ENCODE results near the gene SDR42E2. TPM values are rescaled to one million over a fixed set of nuclear protein-coding genes. Genes with fewer than 3 reads are reported as not detected.
"Not testable (repeated sequence)": the region's sequence is repeated elsewhere in the genome, so short reads cannot be mapped to it uniquely, and the experiment has no call there.

The SDR42E2 gene
- total RNA-seq, 2 experiments from 2014 or later: not detected

DNA sequence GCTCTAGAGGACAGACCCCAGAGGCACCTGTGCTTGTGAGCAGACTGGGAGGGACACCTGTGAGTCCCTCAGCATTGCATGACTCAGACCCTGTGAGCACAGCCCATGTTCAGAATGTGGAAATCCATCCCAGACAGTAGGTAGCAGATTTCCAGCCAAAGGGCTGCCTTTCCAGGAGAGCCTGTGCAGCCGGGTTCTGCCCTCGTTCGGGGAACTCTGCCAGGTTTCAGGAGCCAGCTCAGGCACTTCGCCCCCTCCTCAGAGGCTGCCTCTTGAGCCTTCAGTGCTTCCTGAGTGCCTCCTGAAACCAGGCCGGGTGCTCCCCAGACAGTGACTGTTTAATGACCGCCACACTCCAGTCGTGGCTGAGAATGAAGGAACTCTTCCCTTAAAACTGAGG, 23.3 kb upstream of the SDR42E2 start:
- Mint-ChIP-seq H3K27me3 (peaks cover 9% of the 10 kb centered on the region), H3K4me3 (no peak overlapping the region), H3K27ac (no peak overlapping the region), H3K9me3 (no peaks in the 10 kb centered on the region), H3K36me3 (ENCODE audit: low read depth) (no peaks in the 10 kb centered on the region), H3K4me1 (no peaks in the 10 kb centered on the region)
- POLR2A ChIA-PET: no interaction called here
- CTCF ChIA-PET: no interaction called here
- DNase-seq: no peak

DNA sequence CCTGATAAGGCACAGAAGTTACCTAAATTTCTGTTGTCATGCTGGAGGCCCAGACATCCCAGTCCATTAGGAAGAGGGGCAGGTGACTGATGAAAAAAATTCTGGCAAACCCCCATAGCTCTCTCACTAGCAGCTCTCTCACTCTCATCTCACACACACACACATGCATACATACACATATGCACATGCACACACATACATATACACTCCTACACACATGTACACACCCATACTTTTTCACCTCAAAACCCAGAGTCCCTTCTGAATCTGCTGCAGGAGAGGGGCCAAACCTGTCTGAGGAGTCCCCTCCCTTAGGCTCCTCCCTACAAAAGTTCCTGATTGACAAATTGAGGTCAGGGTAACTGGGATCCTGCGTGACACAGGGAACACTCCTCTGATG, 22.6 kb upstream of the SDR42E2 start:
- no peak for DNase-seq
- no peaks in the 10 kb centered on the region for H3K36me3 Mint-ChIP-seq (ENCODE audit: low read depth)
- ChIA-PET POLR2A (no interaction called here), CTCF (interaction anchor here (2.4 kb wide), 1 partner anchor 62 kb away, joined by 10 read pairs; no protein-coding TSS in a partner anchor)
- H3K9me3 Mint-ChIP-seq: no peaks in the 10 kb centered on the region
- no peak overlapping the region for H3K27ac Mint-ChIP-seq
- H3K4me1 Mint-ChIP-seq: no peaks in the 10 kb centered on the region
- H3K27me3 Mint-ChIP-seq: peaks cover 7% of the 10 kb centered on the region
- H3K4me3 Mint-ChIP-seq: no peak overlapping the region

- ChIA-PET POLR2A (no interaction called here), CTCF (interaction anchor here (0.9 to 2.4 kb wide), 4 partner anchors 9 to 64 kb away, joined by 3 to 10 read pairs (median 8); no protein-coding TSS in a partner anchor)
- no peak for DNase-seq
- no peaks in the 10 kb centered on the region for H3K9me3 Mint-ChIP-seq
- no peaks in the 10 kb centered on the region for H3K4me1 Mint-ChIP-seq
- no peaks in the 10 kb centered on the region for H3K36me3 Mint-ChIP-seq (ENCODE audit: low read depth)
- peaks cover 5% of the 10 kb centered on the region for H3K27me3 Mint-ChIP-seq
- H3K4me3 Mint-ChIP-seq: no peak overlapping the region
- no peak overlapping the region for H3K27ac Mint-ChIP-seq
Measured at GRCh38 chr16:22141767-22142166, 20.5 kb upstream of the SDR42E2 start.

DNA sequence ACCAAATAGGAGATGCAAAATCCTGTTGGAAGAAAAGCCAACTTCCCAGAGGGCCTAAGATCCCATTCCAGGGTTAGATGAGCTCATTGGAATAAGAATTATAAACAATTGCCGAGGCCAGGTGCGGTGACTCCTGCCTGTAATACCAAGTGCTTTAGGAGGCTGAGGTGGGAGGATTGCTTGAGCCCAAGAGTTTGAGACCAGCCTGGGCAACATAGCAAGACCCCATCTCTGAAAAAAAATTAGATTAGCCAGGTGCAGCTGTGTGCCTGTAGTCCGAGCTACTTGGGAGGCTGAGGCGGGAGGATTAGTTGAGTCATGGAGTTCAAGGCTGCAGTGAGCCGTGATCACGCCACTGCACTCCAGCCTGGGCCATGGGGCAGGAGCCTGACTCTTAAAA, 17.8 kb upstream of the SDR42E2 start:
- POLR2A ChIA-PET: no interaction called here
- H3K4me3 Mint-ChIP-seq: no peak overlapping the region
- H3K4me1 Mint-ChIP-seq: no peaks in the 10 kb centered on the region
- H3K36me3 Mint-ChIP-seq (ENCODE audit: low read depth): no peaks in the 10 kb centered on the region
- H3K9me3 Mint-ChIP-seq: no peaks in the 10 kb centered on the region
- H3K27me3 Mint-ChIP-seq: no peaks in the 10 kb centered on the region
- CTCF ChIA-PET: no interaction called here
- H3K27ac Mint-ChIP-seq: no peak overlapping the region
- DNase-seq: no peak

DNA sequence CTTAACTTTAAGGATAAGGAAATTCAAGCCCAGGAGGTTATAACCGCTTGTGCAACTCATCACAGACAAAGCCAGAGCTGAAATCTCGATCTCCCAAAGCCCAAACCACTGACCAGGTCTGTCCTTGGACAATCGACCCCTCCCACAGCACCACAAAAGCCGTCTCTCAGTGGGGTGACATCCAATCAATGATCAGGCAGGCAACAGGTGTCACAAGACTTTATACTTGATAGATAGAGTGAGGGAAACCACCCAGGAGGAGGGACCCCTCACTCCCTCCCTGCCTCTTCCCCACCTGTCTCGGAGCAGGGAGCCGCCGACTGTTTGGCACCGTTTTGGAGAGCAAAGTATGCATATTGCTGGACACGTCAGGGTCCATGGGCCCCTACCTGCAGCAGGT, 14.5 kb upstream of the SDR42E2 start:
- Mint-ChIP-seq H3K27ac (no peak overlapping the region), H3K36me3 (ENCODE audit: low read depth) (no peaks in the 10 kb centered on the region), H3K4me3 (no peak overlapping the region), H3K27me3 (no peaks in the 10 kb centered on the region), H3K4me1 (no peaks in the 10 kb centered on the region), H3K9me3 (no peaks in the 10 kb centered on the region)
- ChIA-PET POLR2A (no interaction called here), CTCF (no interaction called here)
- DNase-seq: no peak

DNA sequence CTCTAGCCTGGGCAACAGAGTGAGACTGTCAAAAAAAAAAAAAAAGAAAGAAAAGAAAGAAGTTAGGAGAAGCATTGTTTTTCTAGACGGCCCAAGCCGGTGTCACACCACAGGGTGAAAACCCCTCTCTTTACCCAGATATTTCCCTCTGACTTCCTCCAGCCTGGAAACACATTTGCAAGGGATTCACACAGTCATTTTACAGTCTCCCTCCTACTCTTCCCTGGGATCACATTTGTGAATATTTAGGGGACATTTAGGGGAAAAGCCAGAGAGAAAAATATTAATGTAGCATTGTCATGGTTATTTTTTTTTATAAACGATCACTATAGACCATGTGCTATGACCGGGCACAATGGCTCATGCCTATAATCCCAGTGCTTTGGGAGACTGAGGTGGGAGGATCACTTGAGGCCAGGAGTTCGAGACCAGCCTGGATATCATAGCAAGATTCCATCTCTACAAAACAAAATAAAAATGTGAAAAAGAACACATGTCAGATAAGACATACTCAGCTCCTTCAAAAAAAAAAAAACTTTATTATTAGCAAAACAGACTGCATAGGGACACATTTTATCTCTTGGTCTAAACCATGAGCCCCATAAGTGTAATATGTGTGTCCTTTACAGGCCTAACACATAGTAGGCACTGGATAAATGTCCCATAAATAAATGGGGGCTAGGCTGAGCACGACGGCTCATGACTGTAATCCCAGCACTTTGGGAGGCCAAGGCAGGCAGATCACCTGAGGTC, 10.9 kb upstream of the SDR42E2 start:
- no peaks in the 10 kb centered on the region for H3K9me3 Mint-ChIP-seq
- ChIA-PET CTCF (interaction anchor here (0.6 to 0.8 kb wide), 2 partner anchors 19 to 37 kb away, joined by 3 read pairs; no protein-coding TSS in a partner anchor), POLR2A (no interaction called here)
- H3K27me3 Mint-ChIP-seq: peaks cover 4% of the 10 kb centered on the region
- DNase-seq: no peak
- H3K27ac Mint-ChIP-seq: no peak overlapping the region
- no peak overlapping the region for H3K4me3 Mint-ChIP-seq
- H3K36me3 Mint-ChIP-seq (ENCODE audit: low read depth): no peaks in the 10 kb centered on the region
- no peaks in the 10 kb centered on the region for H3K4me1 Mint-ChIP-seq

- ChIA-PET CTCF (interaction anchor here (1.2 kb wide), 1 partner anchor 11 kb away, joined by 3 read pairs; no protein-coding TSS in a partner anchor), POLR2A (no interaction called here)
- Mint-ChIP-seq H3K27ac (no peak overlapping the region), H3K4me3 (no peak overlapping the region), H3K9me3 (no peaks in the 10 kb centered on the region), H3K4me1 (no peaks in the 10 kb centered on the region), H3K36me3 (ENCODE audit: low read depth) (no peaks in the 10 kb centered on the region), H3K27me3 (peaks cover 4% of the 10 kb centered on the region)
- DNase-seq: no peak
Measured at GRCh38 chr16:22152316-22152715, 10.0 kb upstream of the SDR42E2 start.

DNA sequence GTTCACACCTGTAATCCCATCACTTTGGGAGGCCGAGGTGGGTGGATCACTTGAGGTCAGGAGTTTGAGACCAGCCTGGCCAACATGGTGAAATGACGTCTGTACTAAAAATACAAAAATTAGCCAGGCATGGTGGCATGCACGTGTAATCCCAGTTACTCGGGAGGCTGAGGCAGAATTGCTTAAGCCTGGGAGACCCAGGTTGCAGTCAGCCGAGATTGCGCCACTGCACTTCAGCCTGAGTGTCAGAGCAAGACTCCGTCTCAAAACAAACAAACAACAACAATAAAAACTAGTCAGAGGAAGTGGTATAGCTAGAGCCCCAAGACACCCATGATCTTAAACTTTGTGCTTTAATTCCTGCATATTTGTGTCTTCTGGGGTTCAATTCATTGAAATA, 9.2 kb upstream of the SDR42E2 start:
- H3K4me3 Mint-ChIP-seq: not testable (repeated sequence)
- CTCF ChIA-PET: interaction anchor here (1.2 kb wide), 1 partner anchor 12 kb away, joined by 3 read pairs; no protein-coding TSS in a partner anchor

GRCh38 chr16:22161401-22161800, 905 bp upstream of the SDR42E2 start:
- Mint-ChIP-seq H3K27me3 (peaks cover 26% of the 10 kb centered on the region), H3K36me3 (ENCODE audit: low read depth) (no peaks in the 10 kb centered on the region), H3K27ac (no peak overlapping the region), H3K4me1 (peaks cover 4% of the 10 kb centered on the region), H3K4me3 (no peak overlapping the region), H3K9me3 (no peaks in the 10 kb centered on the region)
- CTCF ChIA-PET: no interaction called here
- POLR2A ChIA-PET: no interaction called here
- DNase-seq: no peak

More for the DNA sequence above, 9.2 kb upstream of the SDR42E2 start:
- H3K9me3 Mint-ChIP-seq; DNase-seq; H3K4me1 Mint-ChIP-seq; H3K27me3 Mint-ChIP-seq; H3K27ac Mint-ChIP-seq; H3K36me3 Mint-ChIP-seq (ENCODE audit: low read depth); POLR2A ChIA-PET: not testable (repeated sequence)

DNA sequence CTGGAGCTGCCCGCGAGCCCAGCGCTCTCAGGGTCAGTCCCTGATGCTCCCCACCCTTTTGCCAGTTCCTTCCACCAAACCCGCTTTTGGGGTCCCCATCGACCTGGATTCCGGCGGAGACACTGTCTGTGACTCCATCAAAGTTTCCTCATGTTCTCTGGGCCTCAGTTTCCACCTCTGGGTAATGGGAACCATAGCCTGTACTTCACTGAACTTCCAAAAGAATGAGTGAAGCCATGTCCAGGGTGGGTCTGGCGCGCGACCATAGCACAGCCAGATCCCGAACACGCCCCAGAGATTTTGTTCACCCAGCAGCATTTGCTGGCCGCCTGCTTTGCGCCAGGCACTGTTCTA, 327 bp downstream of the SDR42E2 start:
- DNase-seq: no peak
- Mint-ChIP-seq H3K36me3 (ENCODE audit: low read depth) (no peaks in the 10 kb centered on the region), H3K4me1 (peaks cover 4% of the 10 kb centered on the region), H3K9me3 (no peaks in the 10 kb centered on the region), H3K27me3 (peaks cover 25% of the 10 kb centered on the region), H3K4me3 (no peak overlapping the region), H3K27ac (no peak overlapping the region)
- ChIA-PET POLR2A (no interaction called here), CTCF (no interaction called here)

DNA sequence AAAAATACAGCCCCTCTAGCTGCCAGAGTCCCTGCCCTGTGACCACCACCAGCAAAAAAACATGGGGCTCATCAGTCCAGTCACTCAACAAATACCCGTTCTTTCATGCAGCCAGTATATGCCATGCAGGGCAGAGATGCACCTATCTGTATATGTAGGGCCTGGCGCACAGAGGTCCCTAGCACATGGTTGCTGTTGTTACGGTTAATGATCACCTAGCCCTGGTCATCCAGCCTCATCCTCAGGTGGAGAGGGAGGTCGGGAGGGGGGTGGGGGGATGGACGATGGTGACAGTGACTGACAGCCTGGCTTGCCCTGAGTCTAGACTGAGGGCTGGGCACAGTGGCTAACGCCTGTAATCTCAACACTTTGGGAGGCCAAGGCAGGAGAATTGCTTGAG, 1.5 kb downstream of the SDR42E2 start:
- Mint-ChIP-seq H3K4me1 (peaks cover 4% of the 10 kb centered on the region), H3K27me3 (peaks cover 24% of the 10 kb centered on the region), H3K27ac (no peak overlapping the region), H3K4me3 (no peak overlapping the region), H3K36me3 (ENCODE audit: low read depth) (no peaks in the 10 kb centered on the region), H3K9me3 (no peaks in the 10 kb centered on the region)
- no peak for DNase-seq
- CTCF ChIA-PET: no interaction called here
- POLR2A ChIA-PET: no interaction called here

DNA sequence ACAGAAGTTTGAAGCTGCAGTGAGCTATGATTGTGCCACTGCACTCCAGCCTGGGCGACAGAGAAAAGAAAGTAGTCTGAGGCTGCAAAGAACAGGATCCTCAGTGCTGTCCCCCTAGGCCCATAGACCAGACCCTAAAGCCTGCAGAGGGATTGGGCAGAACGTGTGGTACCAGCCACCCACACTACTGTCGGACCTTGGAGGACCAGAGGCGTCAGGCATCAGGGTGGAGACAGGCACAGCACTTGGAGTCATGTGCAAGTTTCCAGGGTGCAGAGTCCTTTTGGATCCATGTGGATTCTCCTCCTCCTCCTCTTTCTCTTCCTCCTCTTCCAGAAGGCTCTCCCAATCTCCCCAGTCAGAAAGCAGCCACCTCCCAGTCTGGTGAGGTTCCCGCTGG, 2.2 kb downstream of the SDR42E2 start:
- no peak overlapping the region for H3K4me3 Mint-ChIP-seq
- H3K9me3 Mint-ChIP-seq: no peaks in the 10 kb centered on the region
- no peak for DNase-seq
- no peak overlapping the region for H3K27ac Mint-ChIP-seq
- H3K36me3 Mint-ChIP-seq (ENCODE audit: low read depth): no peaks in the 10 kb centered on the region
- H3K27me3 Mint-ChIP-seq: peaks cover 21% of the 10 kb centered on the region
- ChIA-PET POLR2A (no interaction called here), CTCF (no interaction called here)
- peaks cover 4% of the 10 kb centered on the region for H3K4me1 Mint-ChIP-seq

DNA sequence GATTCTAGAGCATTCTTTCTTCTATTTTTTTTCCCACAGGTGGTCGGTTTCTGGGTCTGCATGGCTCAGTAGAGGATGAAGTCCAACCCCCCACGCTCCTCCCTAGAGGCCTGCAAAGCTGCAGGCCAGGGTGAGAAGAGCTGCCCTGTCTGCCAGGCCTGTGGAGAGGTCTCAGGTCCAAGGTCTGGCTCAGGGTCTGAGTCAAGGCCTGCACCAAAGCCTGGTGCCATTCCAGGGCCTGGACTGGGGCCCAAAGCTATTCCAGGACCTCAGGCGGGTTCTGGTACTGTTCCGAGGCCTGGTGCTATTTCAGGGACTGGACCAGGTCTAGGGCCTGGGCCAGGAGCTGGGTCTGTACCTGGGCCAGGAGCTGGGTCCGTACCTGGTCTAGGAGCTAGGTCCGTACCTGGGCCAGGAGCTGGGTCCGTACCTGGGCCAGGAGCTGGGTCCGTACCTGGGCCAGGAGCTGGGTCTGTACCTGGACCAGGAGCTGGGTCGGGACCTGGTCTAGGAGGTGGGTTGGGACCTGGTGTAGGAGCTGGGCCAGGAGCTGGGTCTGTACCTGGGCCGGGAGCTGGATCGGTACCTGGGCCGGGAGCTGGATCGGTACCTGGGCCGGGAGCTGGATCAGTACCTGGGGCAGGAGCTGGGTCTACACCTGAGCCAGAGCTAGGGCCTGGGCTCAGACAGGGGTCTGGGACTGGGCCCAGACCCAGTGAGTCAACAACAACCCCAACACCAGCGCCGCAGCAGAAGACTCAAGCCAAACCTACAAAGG, 3.4 kb downstream of the SDR42E2 start:
- Mint-ChIP-seq H3K9me3 (no peaks in the 10 kb centered on the region), H3K27me3 (peaks cover 15% of the 10 kb centered on the region), H3K36me3 (ENCODE audit: low read depth) (no peaks in the 10 kb centered on the region), H3K27ac (no peak overlapping the region), H3K4me1 (peaks cover 4% of the 10 kb centered on the region), H3K4me3 (no peak overlapping the region)
- ChIA-PET POLR2A (no interaction called here), CTCF (no interaction called here)
- DNase-seq: no peak

DNA sequence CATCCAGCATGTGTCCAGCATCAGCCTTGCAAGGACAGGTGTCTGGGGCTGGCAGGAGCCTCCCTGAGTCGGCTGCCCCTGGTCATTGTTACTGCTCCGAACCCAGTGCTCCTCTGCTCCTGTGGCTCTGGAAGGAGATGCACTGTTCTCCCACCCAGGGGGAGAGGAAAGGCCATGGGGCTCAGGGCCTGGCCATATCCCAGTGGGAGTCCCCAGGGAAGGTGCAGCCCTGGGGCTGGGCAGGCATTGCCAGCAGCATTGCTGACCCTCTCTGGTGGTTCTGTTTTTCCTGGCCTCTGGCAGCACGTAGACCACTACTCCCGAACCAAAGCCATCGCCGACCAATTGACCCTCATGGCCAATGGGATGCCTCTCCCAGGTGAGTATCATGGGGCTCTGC, 9.6 kb downstream of the SDR42E2 start:
- CTCF ChIA-PET: no interaction called here
- no peak overlapping the region for H3K27ac Mint-ChIP-seq
- no peak for DNase-seq
- no peaks in the 10 kb centered on the region for H3K27me3 Mint-ChIP-seq
- H3K4me3 Mint-ChIP-seq: no peak overlapping the region
- H3K4me1 Mint-ChIP-seq: no peaks in the 10 kb centered on the region
- POLR2A ChIA-PET: no interaction called here
- H3K9me3 Mint-ChIP-seq: no peaks in the 10 kb centered on the region
- H3K36me3 Mint-ChIP-seq (ENCODE audit: low read depth): no peaks in the 10 kb centered on the region

Data from activated CD4-positive, alpha-beta memory T cell treated with anti-CD3 and anti-CD28 coated beads, Interleukin-2, amount 10 ng/mL, durations not matched to agents 7 days and 5 days (primary cell).